Activated T-cell treated with anti-CD3 and anti-CD28 coated beads, Interleukin-2, amount 50 U/mL, for 72 hours (primary cell): Measurements from ENCODE around the gene PIK3CD. TPM values are rescaled to one million over a fixed set of nuclear protein-coding genes. Genes with fewer than 3 reads are reported as not detected.
"Not testable (repeated sequence)": the region's sequence is repeated elsewhere in the genome, so short reads cannot be mapped to it uniquely, and the experiment has no call there.

Experiments used
- ATAC-seq, 2 donors: fragments of 150-1000 bp; cut with Tn5 transposase; replicated peaks in 1 of 2; 2 replicates each; pipeline ENCODE4 v1.10.0; 2021; ENCODE audit warnings: moderate library complexity in 2 of 2, mild to moderate bottlenecking in 1 of 2
- DNase-seq, 2 donors: peaks; one replicate each; pipeline ENCODE4 v3.0.0; 2021 to 2022; ENCODE audit warnings: mixed read lengths in 1 of 2
- H3K27ac Mint-ChIP-seq: one replicate; pipeline ENCODE4 v1.8.0; 2022; ENCODE audit warnings: mild to moderate bottlenecking, moderate library complexity, mixed read lengths
- H3K27me3 Mint-ChIP-seq: one replicate; pipeline ENCODE4 v1.8.0; 2022; ENCODE audit warnings: low read depth, mixed read lengths
- H3K36me3 Mint-ChIP-seq, 2 donors: one replicate each; pipeline ENCODE4 v1.8.0; 2022; ENCODE audit warnings: mixed read lengths in 2 of 2, mild to moderate bottlenecking in 1 of 2; ENCODE audit not compliant: insufficient read depth in 2 of 2
- H3K4me1 Mint-ChIP-seq: one replicate; pipeline ENCODE4 v1.8.0; 2022; ENCODE audit warnings: low read depth, mixed read lengths
- H3K4me3 Mint-ChIP-seq, 2 donors: one replicate each; pipeline ENCODE4 v1.8.0; 2022; ENCODE audit warnings: mild to moderate bottlenecking in 2 of 2, mixed read lengths in 2 of 2, moderate library complexity in 2 of 2
- H3K9me3 Mint-ChIP-seq, 2 donors: one replicate each; pipeline ENCODE4 v1.8.0; 2022; ENCODE audit warnings: mixed read lengths in 2 of 2
- total RNA-seq, 2 donors: library from RNA; stranded (reverse); gene quantifications; one replicate each; pipeline ENCODE4 v1.2.3, GENCODE V29; 2022

PIK3CD gene
- total RNA-seq, 2 donors from 2014 or later: 149 to 162 TPM

DNA sequence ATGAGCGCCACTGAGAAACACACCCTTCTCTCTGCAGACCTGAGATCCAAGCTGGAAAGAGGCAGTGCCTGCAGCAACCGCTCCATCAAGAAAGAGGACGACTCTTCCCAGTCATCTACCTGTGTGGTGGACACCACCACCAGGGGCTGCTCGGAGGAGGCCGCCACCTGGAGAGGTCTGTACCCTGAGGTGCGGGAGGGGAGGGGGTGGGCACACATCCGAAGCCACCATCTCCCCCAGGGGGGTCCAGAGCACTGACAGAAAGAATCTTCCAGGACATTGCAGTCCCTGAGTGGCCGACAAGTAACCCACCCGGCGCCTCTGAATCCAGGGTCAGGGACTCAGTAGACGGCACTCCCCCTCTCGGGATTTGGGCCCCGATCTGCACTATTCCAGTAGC lies 39.8 kb upstream of the PIK3CD start:
- H3K9me3 Mint-ChIP-seq: no peaks in the 10 kb centered on the region
- H3K4me3 Mint-ChIP-seq: no peak overlapping the region
- DNase-seq: no peak
- no peak overlapping the region for H3K27ac Mint-ChIP-seq
- H3K27me3 Mint-ChIP-seq: no peaks in the 10 kb centered on the region
- H3K36me3 Mint-ChIP-seq: peaks cover 0 to 3% of the 10 kb centered on the region in 2 donors
- no peaks in the 10 kb centered on the region for H3K4me1 Mint-ChIP-seq
- ATAC-seq: no peak

DNA sequence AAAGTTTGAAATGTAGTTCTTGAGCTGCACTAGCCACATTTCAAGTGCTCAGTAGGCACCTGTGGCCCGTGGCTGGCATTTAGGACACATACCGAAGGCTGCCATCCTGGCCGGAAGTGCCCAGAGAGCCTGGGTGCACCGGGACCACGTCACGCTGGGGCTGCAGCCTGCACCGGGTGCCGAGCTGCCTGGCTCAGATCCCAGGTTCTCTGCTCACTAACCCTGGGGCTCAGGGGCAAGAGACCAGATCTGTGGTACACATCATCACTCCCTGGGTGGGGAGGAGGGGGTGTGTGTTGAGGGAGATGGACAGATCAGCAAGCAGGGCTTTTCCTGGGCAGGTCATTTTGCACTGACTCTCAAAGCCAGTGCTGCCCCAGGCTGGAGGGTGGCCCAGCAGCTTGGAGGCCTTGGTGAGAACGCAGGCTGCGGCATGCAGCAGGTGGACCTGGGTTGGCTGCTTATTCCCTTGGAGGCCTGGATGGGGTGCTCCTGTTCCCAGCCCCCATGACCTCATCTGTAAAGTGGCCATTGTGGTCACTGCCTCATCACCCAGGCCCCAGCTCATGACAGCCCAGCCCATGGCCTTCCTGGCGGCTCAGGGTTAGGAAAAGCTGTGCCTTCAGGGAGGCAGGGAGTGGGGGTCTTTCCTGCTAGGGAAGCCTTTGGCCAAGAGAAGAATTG lies 39.2 kb upstream of the PIK3CD start:
- Mint-ChIP-seq H3K9me3 (no peaks in the 10 kb centered on the region), H3K27ac (no peak overlapping the region), H3K27me3 (no peaks in the 10 kb centered on the region), H3K36me3 (peaks cover 0 to 3% of the 10 kb centered on the region in 2 donors), H3K4me3 (no peak overlapping the region), H3K4me1 (no peaks in the 10 kb centered on the region)
- no peak for DNase-seq
- no peak for ATAC-seq

DNA sequence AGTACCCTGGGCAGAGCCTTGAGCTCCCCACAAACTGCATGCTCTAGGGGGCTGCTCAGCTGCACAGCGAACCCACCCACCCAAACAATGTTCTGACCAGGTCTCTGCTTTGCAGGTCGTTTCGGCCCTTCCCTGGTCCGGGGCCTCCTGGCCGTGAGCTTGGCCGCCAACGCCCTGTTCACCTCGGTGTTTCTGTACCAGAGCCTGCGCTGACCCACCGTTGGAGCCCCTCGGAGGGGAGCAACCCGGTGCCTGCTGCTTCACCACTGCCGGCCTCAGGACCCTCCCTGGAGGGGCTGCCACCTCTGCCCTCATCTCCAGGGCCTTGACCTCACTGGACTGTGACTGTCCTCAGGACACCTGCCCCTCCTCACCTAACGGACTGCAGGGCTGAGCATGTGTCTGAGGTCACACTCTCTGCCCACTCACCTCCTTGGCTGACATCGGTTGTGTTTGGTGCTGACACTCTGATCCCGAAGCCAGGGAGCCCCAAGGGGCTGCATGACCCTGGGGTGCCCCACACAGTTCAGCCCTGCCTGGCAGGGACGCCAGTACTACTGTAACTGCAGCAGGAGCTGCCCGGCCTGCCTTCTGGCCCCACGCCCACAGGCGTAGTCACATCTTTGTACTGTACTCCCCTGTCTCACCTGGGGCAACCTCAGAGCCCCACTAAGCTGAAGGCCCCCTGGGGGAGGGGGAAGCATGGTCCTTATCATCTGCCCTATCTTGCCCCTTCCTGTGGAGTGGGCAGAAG lies 38.5 kb upstream of the PIK3CD start:
- DNase-seq (no peak), ATAC-seq (no peak)
- H3K36me3 Mint-ChIP-seq: peaks cover 0 to 3% of the 10 kb centered on the region in 2 donors
- no peaks in the 10 kb centered on the region for H3K27me3 Mint-ChIP-seq
- no peak overlapping the region for H3K27ac Mint-ChIP-seq
- no peaks in the 10 kb centered on the region for H3K9me3 Mint-ChIP-seq
- no peak overlapping the region for H3K4me3 Mint-ChIP-seq
- H3K4me1 Mint-ChIP-seq: no peaks in the 10 kb centered on the region

DNA sequence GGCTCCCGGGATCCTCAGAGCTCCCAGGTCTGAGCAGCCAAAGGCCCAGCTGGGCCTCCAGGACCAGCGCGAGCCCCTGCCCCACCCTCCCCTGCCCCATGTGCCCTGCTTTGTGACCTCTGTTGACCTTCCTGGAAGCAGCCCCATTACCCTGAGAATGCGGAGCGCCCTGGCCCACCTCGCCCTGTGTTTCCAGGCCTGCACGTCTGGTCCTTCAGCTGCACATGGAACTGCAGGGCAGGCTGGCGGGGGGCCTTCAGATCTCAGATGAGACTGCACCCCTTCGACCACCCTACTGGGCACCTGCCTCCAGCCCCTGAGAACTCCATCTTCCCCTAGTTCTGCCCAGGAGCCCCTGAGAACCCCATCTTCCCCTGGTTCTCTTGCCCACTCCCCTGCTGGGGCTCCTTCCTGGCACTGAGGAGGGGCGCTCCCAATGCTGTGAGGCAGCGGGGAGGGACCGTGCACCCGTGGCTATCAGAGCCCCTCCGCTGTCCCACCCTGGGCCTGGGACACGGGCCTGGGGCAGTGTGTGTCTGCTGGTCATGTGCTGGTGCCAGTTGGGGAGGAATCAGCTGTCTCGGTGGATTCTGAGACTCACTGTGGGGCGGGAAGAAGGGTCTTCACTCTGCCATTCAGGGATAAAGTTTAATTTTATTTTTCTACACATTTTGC lies 37.8 kb upstream of the PIK3CD start:
- H3K36me3 Mint-ChIP-seq: peaks cover 0 to 3% of the 10 kb centered on the region in 2 donors

DNA sequence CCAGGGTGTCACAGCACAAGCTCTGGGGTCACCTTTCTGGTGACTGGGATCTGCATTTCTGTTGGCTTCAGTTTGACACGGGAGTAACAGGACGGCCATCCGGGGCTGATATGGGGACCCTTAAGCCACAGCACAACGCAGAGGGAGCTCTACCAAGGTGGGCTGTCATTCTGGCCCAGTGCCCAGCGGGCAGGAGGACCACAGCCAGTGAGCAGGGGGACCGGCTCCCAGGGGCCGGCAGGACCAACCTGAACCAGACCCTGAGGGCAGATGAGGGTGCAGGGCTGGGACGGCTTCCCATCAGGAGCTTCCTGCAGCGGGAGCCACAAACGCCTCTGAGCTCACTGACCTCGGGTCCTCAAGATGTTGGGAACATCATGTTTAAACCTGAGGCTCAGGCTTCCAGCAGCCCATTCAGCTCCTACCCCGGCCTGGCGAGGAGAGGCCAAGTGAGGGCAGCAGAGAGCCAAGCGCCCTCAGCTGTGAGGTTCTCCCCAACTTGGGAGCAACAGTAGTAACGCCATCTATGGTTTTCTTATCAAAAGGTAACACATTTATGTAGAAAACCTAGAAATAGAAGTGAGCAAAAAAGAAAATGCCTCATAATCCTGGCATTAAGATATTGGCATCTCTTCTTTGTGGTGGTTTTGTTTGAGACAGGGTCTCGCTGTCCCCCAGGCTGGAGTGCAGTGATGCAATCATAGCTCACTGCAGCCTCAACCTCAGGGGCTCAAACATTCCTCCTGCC lies 36.0 kb upstream of the PIK3CD start:
- Mint-ChIP-seq H3K36me3 (peaks cover 0 to 3% of the 10 kb centered on the region in 2 donors), H3K27ac (no peak overlapping the region), H3K4me1 (no peaks in the 10 kb centered on the region), H3K4me3 (no peak overlapping the region), H3K27me3 (peaks cover 9% of the 10 kb centered on the region), H3K9me3 (no peaks in the 10 kb centered on the region)
- ATAC-seq: peak; percentile 78 to 79
- peak; percentile 59 to 62 for DNase-seq

More for the DNA sequence above, 37.8 kb upstream of the PIK3CD start:
- H3K4me3 Mint-ChIP-seq: no peak overlapping the region
- H3K27me3 Mint-ChIP-seq: peaks cover 1% of the 10 kb centered on the region
- no peak overlapping the region for H3K27ac Mint-ChIP-seq
- H3K4me1 Mint-ChIP-seq: no peaks in the 10 kb centered on the region
- no peaks in the 10 kb centered on the region for H3K9me3 Mint-ChIP-seq
- DNase-seq (no peak), ATAC-seq (no peak)

DNA sequence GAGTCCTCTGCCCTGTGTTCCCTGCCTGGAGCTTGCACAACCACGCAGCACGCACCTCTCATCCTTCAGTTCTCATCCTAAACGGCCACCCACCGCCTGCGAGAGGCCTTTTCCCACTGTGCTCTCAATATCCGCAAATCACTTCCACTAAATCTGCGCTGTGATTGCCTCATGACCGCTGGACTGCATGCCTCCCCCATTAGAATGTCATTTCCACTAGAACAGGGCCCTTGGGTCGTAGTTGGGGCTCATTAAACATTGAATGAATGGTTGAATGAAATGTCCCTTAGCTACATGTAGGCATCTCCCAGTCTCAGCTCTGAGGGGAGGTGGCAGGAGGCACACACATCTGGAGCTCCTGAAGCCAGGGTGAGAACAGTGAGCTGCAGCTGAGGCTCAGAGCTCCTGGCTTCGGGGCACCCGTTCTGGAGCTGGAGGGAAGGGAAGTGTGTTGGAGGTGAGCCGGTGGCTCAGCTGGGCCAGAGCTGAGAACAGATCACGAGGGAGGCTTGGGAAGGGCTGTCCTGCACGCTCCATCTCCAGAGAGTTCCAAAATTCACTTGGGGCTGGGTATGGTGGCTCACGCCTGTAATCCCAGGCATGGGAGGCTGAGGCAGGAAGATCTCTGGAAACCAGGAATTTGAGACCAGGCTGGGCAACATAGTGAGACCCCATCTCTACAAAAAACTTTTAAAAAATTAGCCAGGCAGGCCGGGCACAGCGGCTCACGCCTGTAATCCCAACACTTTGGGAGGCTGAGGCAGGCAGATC lies 32.4 kb upstream of the PIK3CD start:
- H3K4me3 Mint-ChIP-seq: no peak overlapping the region
- peaks cover 3% of the 10 kb centered on the region for H3K4me1 Mint-ChIP-seq
- peaks cover 2% of the 10 kb centered on the region in 2 donors for H3K36me3 Mint-ChIP-seq
- ATAC-seq (no peak), DNase-seq (no peak)
- peaks cover 13% of the 10 kb centered on the region for H3K27me3 Mint-ChIP-seq
- no peaks in the 10 kb centered on the region for H3K9me3 Mint-ChIP-seq
- no peak overlapping the region for H3K27ac Mint-ChIP-seq

DNA sequence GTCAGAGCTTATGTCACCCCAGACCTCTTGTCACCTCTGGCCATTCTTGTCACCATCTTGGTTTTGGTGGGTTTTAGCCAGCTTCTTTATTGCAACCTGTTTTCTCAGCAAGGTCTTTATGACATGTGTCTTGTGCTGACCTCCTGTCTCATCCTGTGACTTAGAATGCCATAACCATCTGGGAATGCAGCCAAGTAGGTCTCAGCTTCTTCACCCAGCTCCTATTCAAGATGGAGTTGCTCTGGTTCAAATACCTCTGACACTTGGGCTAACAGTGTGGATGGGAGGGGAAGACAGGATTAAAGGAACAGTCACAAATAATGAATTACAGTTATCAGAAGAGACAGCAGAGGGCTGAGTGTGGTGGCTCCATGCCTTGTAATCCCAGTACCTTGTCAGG lies 30.5 kb upstream of the PIK3CD start:
- ATAC-seq: no peak

DNA sequence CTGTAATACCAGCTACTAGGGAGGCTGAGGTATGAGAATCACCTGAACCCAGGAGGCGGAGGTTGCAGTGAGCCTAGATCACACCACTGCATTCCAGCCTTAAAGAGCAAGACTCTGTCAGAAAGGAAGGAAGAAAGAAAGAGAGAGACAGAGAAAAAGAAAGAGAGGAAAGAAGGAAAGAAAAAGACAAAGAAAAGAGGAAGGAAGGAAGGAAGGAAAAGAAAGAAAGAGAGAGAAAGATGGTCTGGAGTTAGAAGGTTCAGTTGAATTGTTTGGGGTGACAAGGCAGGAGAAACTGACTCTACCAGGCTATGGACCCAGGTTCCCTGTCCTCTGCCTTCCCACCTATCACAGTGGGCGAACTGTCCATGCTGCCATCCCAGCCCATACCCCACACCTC lies 27.4 kb upstream of the PIK3CD start:
- Mint-ChIP-seq H3K4me3 (no peak overlapping the region), H3K36me3 (peaks cover 2% of the 10 kb centered on the region in 2 donors), H3K4me1 (peaks cover 39% of the 10 kb centered on the region), H3K9me3 (no peaks in the 10 kb centered on the region), H3K27ac (no peak overlapping the region), H3K27me3 (peaks cover 11% of the 10 kb centered on the region)
- ATAC-seq (no peak), DNase-seq (no peak)

More for the DNA sequence above, 30.5 kb upstream of the PIK3CD start:
- Mint-ChIP-seq H3K4me3 (no peak overlapping the region), H3K36me3 (peaks cover 2% of the 10 kb centered on the region in 2 donors), H3K27me3 (peaks cover 16% of the 10 kb centered on the region), H3K9me3 (no peaks in the 10 kb centered on the region), H3K27ac (no peak overlapping the region), H3K4me1 (peaks cover 14% of the 10 kb centered on the region)
- no peak for DNase-seq

DNA sequence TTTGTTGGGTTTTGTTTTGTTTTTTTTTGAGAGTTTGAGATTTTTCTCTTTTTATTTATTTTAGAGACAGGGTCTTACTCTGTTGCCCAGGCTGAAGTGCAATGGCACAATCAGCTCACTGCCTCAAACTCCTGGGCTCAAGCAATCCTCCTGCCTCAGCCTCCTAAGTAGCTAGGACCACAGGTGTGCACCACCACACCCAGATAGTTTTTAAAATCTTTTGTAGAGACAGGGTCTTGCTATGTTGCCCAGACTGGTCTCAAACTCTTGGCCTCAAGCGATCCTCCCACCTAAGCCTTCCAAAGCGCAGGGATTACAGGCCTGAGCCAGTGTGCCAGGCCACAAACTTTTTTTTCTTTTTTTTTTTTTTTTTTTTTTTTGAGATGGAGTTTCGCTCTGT lies 26.5 kb upstream of the PIK3CD start:
- H3K4me1 Mint-ChIP-seq: peaks cover 39% of the 10 kb centered on the region
- not testable (repeated sequence) for ATAC-seq, DNase-seq, H3K27me3 Mint-ChIP-seq, H3K27ac Mint-ChIP-seq, H3K9me3 Mint-ChIP-seq, H3K36me3 Mint-ChIP-seq, H3K4me3 Mint-ChIP-seq

DNA sequence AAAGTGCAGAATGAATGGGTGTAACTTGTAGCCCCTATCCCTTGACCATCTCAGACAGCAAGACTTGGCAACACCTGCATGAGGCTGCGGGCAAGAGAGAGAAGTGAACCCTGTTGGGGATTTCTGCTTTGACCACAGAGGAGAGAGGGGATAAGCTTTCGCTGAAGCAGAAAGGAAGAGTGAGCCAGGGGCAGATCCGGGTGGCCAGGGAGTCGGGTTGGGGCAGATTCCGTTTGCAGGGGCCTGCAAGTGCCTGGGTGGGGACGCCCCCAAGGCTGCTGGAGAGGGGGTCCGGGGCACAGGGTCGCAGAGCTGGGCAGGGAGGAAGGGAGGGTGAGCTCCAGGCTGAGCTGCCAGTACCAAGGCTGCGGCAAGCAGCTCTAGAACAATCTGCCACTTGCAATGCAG lies 25.3 kb upstream of the PIK3CD start:
- peak overlapping the region; percentile 45 for H3K27ac Mint-ChIP-seq
- H3K4me1 Mint-ChIP-seq: peaks cover 46% of the 10 kb centered on the region
- DNase-seq: peak; percentile 23 to 56
- H3K4me3 Mint-ChIP-seq: peak overlapping the region; percentile 87 to 91
- H3K9me3 Mint-ChIP-seq: no peaks in the 10 kb centered on the region
- ATAC-seq: no peak
- H3K27me3 Mint-ChIP-seq: peaks cover 7% of the 10 kb centered on the region
- peaks cover 7 to 11% of the 10 kb centered on the region in 2 donors for H3K36me3 Mint-ChIP-seq

DNA sequence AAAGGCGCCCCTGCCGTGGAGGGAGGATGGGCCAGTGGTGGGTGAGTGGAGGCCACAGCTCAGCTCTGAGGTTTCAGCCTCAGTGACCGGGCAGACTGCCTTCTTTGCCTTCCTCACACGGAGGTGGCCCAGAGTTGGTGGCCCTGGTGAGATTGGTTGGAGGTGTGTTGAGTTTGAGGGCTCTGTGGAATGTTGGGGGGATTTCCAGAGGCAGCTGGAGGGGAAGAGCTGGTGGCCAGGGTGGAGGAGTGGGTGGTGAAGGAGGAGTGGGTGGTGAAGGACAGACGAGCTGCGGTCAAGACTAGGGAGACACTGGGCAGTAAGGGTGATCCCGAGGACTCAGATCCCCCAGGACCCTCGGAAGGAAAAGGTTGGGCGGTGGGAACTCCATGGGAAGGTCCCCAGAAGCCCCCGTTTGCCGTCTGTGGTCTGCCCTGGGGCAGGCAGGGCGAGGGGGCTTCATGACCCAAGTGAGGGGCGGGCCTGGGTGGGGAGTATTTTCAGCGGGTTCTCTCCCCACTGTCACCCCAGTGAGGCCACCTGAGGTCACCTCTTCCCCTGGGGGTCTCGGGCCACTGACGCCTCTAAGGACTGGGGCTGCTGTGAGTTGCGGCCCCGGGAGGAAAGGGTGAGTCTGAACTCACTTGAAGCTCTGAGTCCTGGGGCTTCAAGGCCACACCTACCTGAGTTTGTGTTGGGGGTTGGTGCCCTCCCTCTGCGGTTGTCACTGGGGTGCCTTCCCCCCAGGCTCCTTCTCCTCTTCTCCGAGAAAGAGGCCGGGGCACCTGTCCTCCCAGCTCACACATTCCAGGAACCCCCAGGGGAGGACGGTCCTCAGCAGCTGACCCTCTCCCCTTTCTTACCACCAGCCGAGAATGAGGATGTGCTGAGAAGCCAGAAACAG lies 22.7 kb upstream of the PIK3CD start:
- H3K4me3 Mint-ChIP-seq: peak overlapping the region; percentile 87 to 91
- peaks cover 70% of the 10 kb centered on the region for H3K4me1 Mint-ChIP-seq
- peak; percentile 61 to 65 for ATAC-seq
- H3K36me3 Mint-ChIP-seq: peaks cover 11 to 27% of the 10 kb centered on the region in 2 donors
- no peaks in the 10 kb centered on the region for H3K9me3 Mint-ChIP-seq
- peak overlapping the region; percentile 87 for H3K27ac Mint-ChIP-seq
- DNase-seq: peak; percentile 80 to 86
- H3K27me3 Mint-ChIP-seq: peaks cover 6% of the 10 kb centered on the region
